Frontal cortex (tissue), 4 donors: ENCODE results near the gene MUC4. TPM values are rescaled to one million over a fixed set of nuclear protein-coding genes. Genes with fewer than 3 reads are reported as not detected.

Source experiments
- DNase-seq, 2 donors: peaks; one replicate each; pipeline ENCODE4 v3.0.0; 2012; ENCODE audit warnings: low spot score in 2 of 2
- FAIRE-seq: peaks from 2 replicates; lab custom pipeline; 2012; peaks lifted over from hg19 to GRCh38; lab: Jason Lieb, UNC
- small RNA-seq: library from RNA; depleted of rRNA; stranded (forward); fragments of <200 nt; gene quantifications from one replicate; pipeline ENCODE3, GENCODE V24; 2014
- total RNA-seq: library from RNA; depleted of rRNA; stranded (reverse); fragments of >200 nt; gene quantifications from one replicate; pipeline ENCODE4 v1.2.3, GENCODE V29; 2014
- donor health status: control.
- donor health status: control.
- donor health status: control.

The MUC4 gene
- total RNA-seq, 1 donor from 2014 or later, result 0.41 TPM

DNA sequence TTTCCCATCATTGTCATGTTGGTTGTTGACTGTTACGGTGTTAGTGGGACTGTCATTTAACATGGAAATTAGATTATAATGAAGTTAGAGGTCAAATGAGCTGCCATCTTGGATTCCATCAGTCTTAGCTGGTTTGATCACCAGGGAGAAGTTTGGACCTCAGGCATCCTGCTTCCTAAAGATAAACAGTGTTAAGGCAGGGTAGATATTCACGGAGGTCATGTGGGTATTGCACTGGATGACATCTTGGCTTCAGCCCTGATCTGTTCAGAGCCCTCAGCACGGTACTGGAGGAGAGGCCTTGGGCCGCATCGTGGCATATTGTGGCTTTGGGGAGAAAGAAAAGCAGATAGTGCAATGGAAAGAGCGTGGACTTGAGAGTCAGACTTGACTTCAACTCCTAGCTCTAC is 102.0 kb downstream of the MUC4 start:
- no peak for DNase-seq
- no peak for FAIRE-seq

- DNase-seq (no peak), FAIRE-seq (no peak)
These were observed 102.9 kb downstream of the MUC4 start for GRCh38 chr3:195708626-195709481.

GRCh38 chr3:195708061-195708460 is 103.7 kb downstream of the MUC4 start:
- no peak for FAIRE-seq
- DNase-seq, result no peak

GRCh38 chr3:195705081-195705991 is 106.4 kb downstream of the MUC4 start:
- no peak for FAIRE-seq
- DNase-seq, result no peak

GRCh38 chr3:195704433-195704999 is 107.2 kb downstream of the MUC4 start:
- FAIRE-seq (no peak), DNase-seq (no peak)

DNA sequence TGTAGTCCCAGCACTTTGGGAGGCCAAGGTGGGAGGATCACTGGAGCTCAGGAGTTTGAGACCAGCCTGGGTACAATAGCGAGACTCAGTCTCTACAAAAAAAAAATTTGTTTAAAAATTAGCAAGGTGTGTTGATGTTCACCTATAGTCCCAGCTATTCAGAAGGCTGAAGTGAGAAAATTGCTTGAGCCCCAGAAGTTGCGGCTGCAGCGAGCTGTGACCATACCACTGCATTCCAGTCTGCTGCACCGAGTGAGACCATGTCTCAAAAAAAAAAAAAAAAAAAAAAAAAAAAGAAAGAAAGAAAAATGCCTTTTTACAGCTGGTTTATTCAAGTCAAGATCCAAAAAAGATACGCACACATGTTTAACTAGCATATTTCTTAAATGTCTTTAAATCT is 108.0 kb downstream of the MUC4 start:
- FAIRE-seq (no peak), DNase-seq (no peak)

GRCh38 chr3:195701042-195701915 is 110.5 kb downstream of the MUC4 start:
- FAIRE-seq (no peak), DNase-seq (no peak)

- no peak for FAIRE-seq
- no peak for DNase-seq
These were observed 111.4 kb downstream of the MUC4 start for GRCh38 chr3:195700319-195700718.

- DNase-seq (no peak), FAIRE-seq (no peak)
These were observed 111.9 kb downstream of the MUC4 start for GRCh38 chr3:195699860-195700259.

- DNase-seq, result no peak
These were observed 112.3 kb downstream of the MUC4 start for GRCh38 chr3:195699388-195699771.

GRCh38 chr3:195698647-195699387 is 112.9 kb downstream of the MUC4 start:
- FAIRE-seq (no peak), DNase-seq (peak in 1 of 2 donors; percentile 33)

More at GRCh38 chr3:195699388-195699771, 112.3 kb downstream of the MUC4 start:
- no peak for FAIRE-seq

DNA sequence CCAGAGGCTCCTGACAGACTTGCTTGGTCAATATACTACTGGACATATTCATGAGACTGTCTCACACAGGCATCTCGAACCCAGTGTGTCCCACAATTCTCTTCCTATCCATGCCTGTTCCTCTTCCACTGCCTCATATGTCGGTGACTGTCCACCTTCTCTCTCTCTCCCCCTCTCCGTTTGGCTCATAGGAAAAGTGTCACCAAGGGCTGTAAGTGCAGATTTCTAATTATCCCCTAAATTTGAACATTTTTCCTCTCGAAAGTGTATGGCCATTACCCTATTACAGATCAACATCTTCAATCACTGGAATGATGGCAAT is 113.4 kb downstream of the MUC4 start:
- DNase-seq (no peak), FAIRE-seq (no peak)

DNA sequence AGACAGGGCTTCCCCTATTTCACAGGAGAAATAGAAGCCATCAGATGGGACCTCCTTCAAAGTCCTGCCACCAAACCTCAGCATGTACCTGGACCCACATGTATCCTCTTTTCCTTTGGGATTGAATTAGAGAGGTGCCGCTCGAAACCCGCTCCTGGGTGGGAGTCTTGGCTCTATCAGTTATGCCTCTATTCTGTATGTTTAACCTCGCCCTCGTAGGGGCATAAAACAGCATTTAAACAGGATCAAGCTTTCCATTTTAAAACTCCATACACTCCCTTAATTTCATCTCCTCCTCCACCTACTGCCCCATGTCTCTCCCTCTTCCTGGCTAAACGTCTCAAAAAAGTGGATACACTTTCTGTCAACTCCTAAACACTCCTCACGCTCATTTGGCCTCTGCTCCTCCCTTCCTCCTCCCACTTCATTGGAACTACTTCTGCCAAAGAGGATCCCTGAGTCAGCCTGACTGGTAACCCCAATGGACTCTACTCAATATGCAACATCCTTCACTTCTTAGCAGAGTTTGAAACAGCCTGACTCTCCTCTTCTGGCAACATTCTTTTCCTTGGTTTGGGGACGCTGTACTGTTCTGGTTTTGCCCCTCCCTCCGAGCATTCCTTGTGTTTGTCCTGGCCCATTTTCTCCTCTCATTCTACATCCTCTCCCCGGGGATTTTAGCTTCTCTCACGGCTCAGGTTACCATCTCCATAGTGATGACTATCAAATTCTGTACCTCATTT is 114.0 kb downstream of the MUC4 start:
- no peak for FAIRE-seq
- no peak for DNase-seq

Small RNA genes within 50 kb of the gene (small RNA-seq; reads per million reads assigned to genes)
- gene MIR570, result not detected

Other genes with a start within 250 kb of the MUC4 start
- 2.9 TPM for gene APOD, start 228.0 kb downstream of the MUC4 start, total RNA-seq
- gene MUC20, start 91.0 kb downstream of the MUC4 start, total RNA-seq, result 2.0 TPM
- 11.0 TPM for gene TNK2, start 96.6 kb upstream of the MUC4 start, total RNA-seq